ENCODE measurements around the gene CCDC63. TPM values are rescaled to one million over a fixed set of nuclear protein-coding genes. Genes with fewer than 3 reads are reported as not detected.

The CCDC63 gene
- total and polyA plus RNA-seq, 9 of the 15 experiments (the other 6 are each of a cell fraction or from before 2014, with no cell fraction given) = not detected

GRCh38 chr12:110849221-110849620 is 2.4 kb downstream of the CCDC63 start:
- POLR2A ChIA-PET = no interaction called here
- 10% methylated on average over 3 of the region's 4 CpGs for WGBS (ENCODE audit: insufficient coverage, low coverage, missing lambda C conversion rate)
- Histone ChIP-seq H3K9me1 (ENCODE audit: control insufficient read depth, insufficient read depth, low read length) (no peaks in the 10 kb centered on the region), H3K4me3 (no peak overlapping the region), H3K9me3 (replicated peaks; ENCODE audit: control insufficient read depth, insufficient read depth, low read depth, low read length) (no peaks in the 10 kb centered on the region), H2AFZ (ENCODE audit: low read depth, low read length) (no peak overlapping the region), H3K4me1 (replicated peaks in 1 of 2; ENCODE audit: control insufficient read depth in 2 of 2, insufficient read depth in 2 of 2, low read length in 2 of 2) (peaks cover 0 to 6% of the 10 kb centered on the region in 2 experiments; a peak in 3 of 5 replicates), H3K4me2 (ENCODE audit: insufficient read depth, low read length) (no peak overlapping the region), H4K20me1 (replicated peaks; ENCODE audit: control insufficient read depth, insufficient read depth, low read length) (no peaks in the 10 kb centered on the region), H3K79me2 (ENCODE audit: control insufficient read depth, insufficient read depth, low read length) (no peaks in the 10 kb centered on the region), H3K36me3 (ENCODE audit: control insufficient read depth, insufficient read depth, low read length) (no peaks in the 10 kb centered on the region), H3K9ac (ENCODE audit: insufficient read depth in 1 of 2, low read depth in 2 of 2, low read length in 2 of 2) (no peak overlapping the region), H3K27ac (ENCODE audit: extremely low read depth, low read depth, low read length) (no peak overlapping the region), H3K27me3 (ENCODE audit: control insufficient read depth in 2 of 2, insufficient read depth in 2 of 2, low read length in 2 of 2) (peaks cover 16 to 57% of the 10 kb centered on the region in 2 experiments; a peak in 4 of 5 replicates)
- no peak for ATAC-seq
- DNase-seq (ENCODE audit: extremely low read depth in 1 of 4, low spot score in 3 of 4) = no peak
- BruUV-seq (replicated peaks) = no TSS peak
- no peak for FAIRE-seq
- intact Hi-C loops (cut with micrococcal nuclease) = loop anchor here (5.0 kb wide), 1 partner anchor 43 kb away; no protein-coding TSS in a partner anchor
- CTCF ChIA-PET (ENCODE audit: low intra/inter-chr PET ratio) = no interaction called here
- in situ Hi-C loops (cut with MboI) = no loop called here
- TF ChIP-seq ZNF407 (IDR thresholded peaks at IDR 0.05; ENCODE audit: low read depth) (no peak), E2F3 (CRISPR knock-in tag; IDR thresholded peaks at IDR 0.05) (no peak), TEAD2 (tag; IDR thresholded peaks at IDR 0.05) (no peak), DIDO1 (tag; IDR thresholded peaks at IDR 0.05; ENCODE audit: low read depth) (no peak), FOXP4 (CRISPR knock-in tag; IDR thresholded peaks at IDR 0.05; ENCODE audit: borderline replicate concordance) (no peak), MCM5 (IDR thresholded peaks at IDR 0.05; ENCODE audit: low read depth) (no peak), XRCC3 (IDR thresholded peaks at IDR 0.05) (no peak), MCM7 (IDR thresholded peaks at IDR 0.05) (no peak), NFIC (IDR thresholded peaks at IDR 0.05) (no peak), ZEB2 (IDR thresholded peaks at IDR 0.05) (no peak), WHSC1 (IDR thresholded peaks at IDR 0.05; ENCODE audit: low read length) (no peak), ZNF668 (CRISPR knock-in tag; IDR thresholded peaks at IDR 0.05) (no peak), ZNF253 (CRISPR knock-in tag; conservative IDR thresholded peaks at IDR 0.05) (no peak), ZNF3 (CRISPR knock-in tag; IDR thresholded peaks at IDR 0.05) (no peak), RFX5 (IDR thresholded peaks at IDR 0.05; ENCODE audit: low read depth, low read length) (no peak), ZNF174 (CRISPR knock-in tag; IDR thresholded peaks at IDR 0.05) (no peak), HDGF (IDR thresholded peaks at IDR 0.05) (no peak)

Measured in K562 (cell line).